ENCODE data around the gene HIVEP3. TPM values are rescaled to one million over a fixed set of nuclear protein-coding genes. Genes with fewer than 3 reads are reported as not detected.

Gene HIVEP3
- total RNA-seq, 1 experiment from 2014 or later = 2.8 TPM

DNA sequence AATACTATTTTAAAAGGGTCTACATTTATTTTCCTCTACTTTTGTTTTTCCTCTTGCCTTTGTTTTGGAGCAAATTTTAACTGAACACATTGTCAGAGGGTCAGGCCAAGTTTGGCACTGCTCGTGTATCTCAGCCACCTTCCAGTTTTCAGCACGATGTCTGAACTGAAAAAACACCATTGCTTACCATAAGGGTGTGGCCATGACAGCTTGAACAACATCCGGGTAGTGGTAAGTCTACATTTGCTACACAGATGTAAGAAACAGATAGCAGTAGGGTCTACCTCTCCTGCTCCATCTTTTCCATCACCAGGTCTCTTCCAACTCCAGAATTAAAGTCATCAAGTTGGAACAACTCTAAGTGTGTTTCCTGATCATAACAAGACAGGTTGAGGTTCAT lies 4.2 kb downstream of the HIVEP3 start:
- H3K4me3 ChIP-seq = no peak overlapping the region
- no peak overlapping the region for H3K27ac ChIP-seq
- H3K9me3 ChIP-seq (replicated peaks) = no peaks in the 10 kb centered on the region; the same call in 1 of the 2 replicates
- peaks cover 16% of the 10 kb centered on the region; the same call in 1 of the 2 replicates for H3K27me3 ChIP-seq
- no peak for DNase-seq
- no peaks in the 10 kb centered on the region for H3K36me3 ChIP-seq
- H3K4me1 ChIP-seq = no peaks in the 10 kb centered on the region

DNA sequence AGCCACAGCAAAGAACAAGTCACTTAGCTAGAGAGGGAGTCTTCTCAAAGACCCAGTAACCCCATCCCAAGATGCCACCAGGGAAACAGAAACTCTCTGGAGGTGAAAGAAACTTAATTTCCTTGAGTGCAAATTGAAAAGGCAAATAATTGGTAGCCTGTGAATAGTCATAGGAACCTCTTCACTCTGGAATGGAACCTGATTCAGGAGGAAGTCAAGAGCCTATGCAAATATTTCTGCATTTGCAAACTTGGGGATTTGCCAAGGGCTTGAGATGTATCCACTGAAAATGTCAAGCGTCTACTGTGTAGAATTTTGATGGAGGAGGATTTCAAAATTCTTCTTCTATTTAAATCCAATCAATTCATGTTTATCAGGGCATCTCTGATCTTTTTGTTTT lies 5.7 kb downstream of the HIVEP3 start:
- Histone ChIP-seq H3K9me3 (replicated peaks) (no peaks in the 10 kb centered on the region; the same call in 1 of the 2 replicates), H3K4me1 (no peaks in the 10 kb centered on the region), H3K27ac (no peak overlapping the region), H3K27me3 (peaks cover 5% of the 10 kb centered on the region; the same call in 1 of the 2 replicates), H3K36me3 (no peaks in the 10 kb centered on the region), H3K4me3 (no peak overlapping the region)
- DNase-seq = no peak

DNA sequence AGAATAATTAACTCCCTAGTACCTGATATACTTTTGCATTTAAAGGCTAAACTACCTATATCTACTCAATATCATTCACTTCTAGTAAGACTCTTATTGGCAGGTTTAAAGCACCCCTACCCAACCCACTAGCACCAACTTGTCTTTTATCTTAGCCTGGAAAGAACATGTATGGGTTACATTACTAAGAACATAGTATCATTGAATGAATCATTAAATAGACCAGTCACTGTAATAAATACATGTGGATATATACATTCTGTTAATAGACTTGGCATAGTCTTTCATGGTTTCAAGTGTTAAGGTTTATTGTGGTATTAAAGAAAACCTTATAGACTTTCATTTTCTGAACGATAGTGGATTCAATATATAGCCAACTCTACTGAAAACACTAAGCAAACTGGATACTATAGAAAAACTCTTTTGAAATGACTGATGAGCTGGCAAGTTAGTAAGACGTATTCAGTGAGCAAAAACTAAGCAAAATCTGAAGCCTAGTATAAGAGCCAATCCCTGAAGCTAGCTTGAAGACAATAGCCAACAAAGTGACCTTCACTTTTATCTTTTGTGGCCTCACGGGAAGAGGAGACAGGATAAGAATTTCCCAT lies 10.3 kb downstream of the HIVEP3 start:
- Histone ChIP-seq H3K4me3 (no peak overlapping the region), H3K36me3 (no peaks in the 10 kb centered on the region), H3K4me1 (no peaks in the 10 kb centered on the region), H3K27ac (no peak overlapping the region), H3K9me3 (replicated peaks) (no peaks in the 10 kb centered on the region; the same call in 1 of the 2 replicates), H3K27me3 (no peaks in the 10 kb centered on the region)
- no peak for DNase-seq

DNA sequence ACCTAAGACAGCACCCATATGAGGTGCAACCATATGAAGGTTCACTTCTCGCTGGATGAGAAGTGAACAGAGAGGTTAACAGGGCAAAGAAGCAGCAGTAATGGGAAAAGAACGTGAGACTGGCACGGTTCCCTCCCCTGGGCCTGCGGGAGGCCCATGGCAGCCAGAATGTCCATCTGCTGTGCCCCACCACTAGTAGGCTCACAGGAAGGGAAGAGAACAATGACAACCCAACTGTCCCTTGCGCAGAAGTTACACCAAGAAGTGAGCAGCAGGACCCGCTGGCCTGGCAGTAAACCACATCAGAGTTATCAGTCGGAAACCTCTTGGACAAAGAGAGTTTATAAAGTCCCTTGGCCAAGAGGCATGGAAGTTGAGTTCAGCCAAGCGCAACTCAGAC lies 11.3 kb downstream of the HIVEP3 start:
- Histone ChIP-seq H3K4me3 (no peak overlapping the region), H3K36me3 (no peaks in the 10 kb centered on the region), H3K9me3 (replicated peaks) (no peaks in the 10 kb centered on the region; the same call in 1 of the 2 replicates), H3K4me1 (peaks cover 4% of the 10 kb centered on the region; the same call in 1 of the 2 replicates), H3K27ac (no peak overlapping the region), H3K27me3 (no peaks in the 10 kb centered on the region)
- no peak for DNase-seq

DNA sequence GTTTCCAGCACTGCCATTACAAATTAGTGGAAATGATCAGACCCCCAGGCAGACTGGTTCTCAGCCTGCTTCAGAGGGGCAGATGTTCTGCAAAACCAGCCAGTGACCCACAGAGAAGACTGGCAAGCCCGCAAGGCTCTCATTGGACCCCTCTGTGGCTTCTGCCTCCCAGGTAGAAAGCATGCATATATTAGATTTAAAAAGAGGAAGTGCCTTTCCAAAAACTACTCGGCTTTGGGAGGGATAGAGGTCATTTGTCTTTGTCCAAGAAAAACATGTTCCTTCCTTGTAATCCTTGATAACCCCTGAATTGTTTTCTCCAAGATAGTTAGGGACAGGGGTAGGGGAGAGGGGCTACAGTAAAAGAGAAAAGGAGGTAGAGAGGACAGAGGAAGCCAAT lies 11.8 kb downstream of the HIVEP3 start:
- H3K27me3 ChIP-seq = no peaks in the 10 kb centered on the region
- H3K4me1 ChIP-seq = peaks cover 9% of the 10 kb centered on the region; the same call in 1 of the 2 replicates
- no peaks in the 10 kb centered on the region; the same call in 1 of the 2 replicates for H3K9me3 ChIP-seq (replicated peaks)
- no peak for DNase-seq
- H3K27ac ChIP-seq = no peak overlapping the region
- H3K4me3 ChIP-seq = no peak overlapping the region
- no peaks in the 10 kb centered on the region for H3K36me3 ChIP-seq

DNA sequence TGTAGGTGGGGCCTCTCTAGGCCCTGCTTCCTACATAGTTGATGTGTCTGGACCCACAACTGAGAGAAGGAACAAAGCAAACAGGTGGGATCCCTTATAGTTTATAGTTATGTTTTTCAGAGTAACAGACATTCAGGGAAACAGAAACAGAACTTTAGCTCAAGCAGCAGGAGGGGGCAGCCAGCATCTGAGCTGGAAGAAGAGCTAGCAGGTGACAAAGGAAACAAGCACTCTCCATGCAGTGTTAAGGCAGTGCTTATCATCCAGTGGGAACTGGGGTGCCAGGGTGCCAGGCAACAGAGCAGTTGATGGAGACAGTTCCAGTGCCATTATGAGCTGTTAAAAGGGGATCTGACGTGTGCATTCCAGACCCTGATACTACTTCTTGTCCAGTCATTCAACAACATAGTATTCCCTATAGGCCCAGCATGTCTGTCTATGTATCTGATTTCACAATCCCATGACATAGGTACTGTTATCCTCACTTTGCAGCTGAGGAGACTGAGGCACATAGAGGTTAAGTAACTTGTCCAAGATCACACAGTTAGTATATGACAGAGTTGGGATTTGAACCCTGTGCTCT lies 13.5 kb downstream of the HIVEP3 start:
- DNase-seq = no peak
- Histone ChIP-seq H3K9me3 (replicated peaks) (no peaks in the 10 kb centered on the region), H3K4me1 (peaks cover 25% of the 10 kb centered on the region), H3K4me3 (no peak overlapping the region), H3K36me3 (no peaks in the 10 kb centered on the region), H3K27me3 (no peaks in the 10 kb centered on the region), H3K27ac (no peak overlapping the region)

DNA sequence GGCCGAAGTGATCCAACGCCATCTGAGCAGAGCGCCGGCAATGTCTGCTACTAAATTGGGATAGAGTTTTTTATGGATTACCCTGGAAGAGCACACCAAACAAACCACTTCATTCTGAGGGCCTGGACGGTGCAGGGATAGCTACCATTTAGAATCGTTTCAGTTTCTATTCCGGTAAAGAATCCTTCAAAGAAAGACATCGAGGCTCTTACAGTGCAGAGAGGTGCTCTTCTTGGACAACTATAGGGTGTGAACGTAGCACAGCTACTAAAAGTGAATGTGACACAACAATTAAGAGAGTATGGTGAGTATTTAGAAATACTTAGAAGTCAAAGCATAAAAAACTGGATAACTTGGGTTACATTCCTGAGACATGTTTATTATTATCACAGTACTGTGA lies 16.1 kb downstream of the HIVEP3 start:
- no peaks in the 10 kb centered on the region for H3K9me3 ChIP-seq (replicated peaks)
- no peaks in the 10 kb centered on the region for H3K27me3 ChIP-seq
- no peak overlapping the region for H3K4me3 ChIP-seq
- peaks cover 25% of the 10 kb centered on the region for H3K4me1 ChIP-seq
- no peak for DNase-seq
- no peaks in the 10 kb centered on the region for H3K36me3 ChIP-seq
- H3K27ac ChIP-seq = peak overlapping the region; percentile 68

DNA sequence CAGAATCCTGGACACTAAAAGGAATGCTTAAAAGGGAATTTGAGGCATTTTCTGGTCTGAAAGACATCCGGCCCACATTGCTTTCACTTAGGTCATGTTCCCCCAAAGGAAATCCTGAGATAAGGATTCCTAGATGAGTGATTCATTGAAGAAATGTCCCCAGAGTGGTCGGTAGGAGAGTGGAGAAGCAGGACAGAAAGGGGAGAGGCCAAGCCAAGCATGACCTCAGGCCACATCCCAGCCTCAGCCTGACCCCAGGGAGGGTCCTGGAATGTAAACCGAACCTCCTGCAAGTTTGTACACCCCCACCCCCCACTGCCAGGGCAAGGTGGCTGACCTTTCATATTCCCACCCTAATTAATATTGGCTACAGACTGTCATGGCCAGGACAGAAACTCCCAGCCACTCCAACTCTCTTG lies 16.6 kb downstream of the HIVEP3 start:
- H3K27me3 ChIP-seq = no peaks in the 10 kb centered on the region
- no peaks in the 10 kb centered on the region for H3K36me3 ChIP-seq
- peaks cover 25% of the 10 kb centered on the region for H3K4me1 ChIP-seq
- DNase-seq = peak; percentile 52 to 57
- H3K4me3 ChIP-seq = no peak overlapping the region
- H3K9me3 ChIP-seq (replicated peaks) = no peaks in the 10 kb centered on the region
- peak overlapping the region; percentile 68 for H3K27ac ChIP-seq

DNA sequence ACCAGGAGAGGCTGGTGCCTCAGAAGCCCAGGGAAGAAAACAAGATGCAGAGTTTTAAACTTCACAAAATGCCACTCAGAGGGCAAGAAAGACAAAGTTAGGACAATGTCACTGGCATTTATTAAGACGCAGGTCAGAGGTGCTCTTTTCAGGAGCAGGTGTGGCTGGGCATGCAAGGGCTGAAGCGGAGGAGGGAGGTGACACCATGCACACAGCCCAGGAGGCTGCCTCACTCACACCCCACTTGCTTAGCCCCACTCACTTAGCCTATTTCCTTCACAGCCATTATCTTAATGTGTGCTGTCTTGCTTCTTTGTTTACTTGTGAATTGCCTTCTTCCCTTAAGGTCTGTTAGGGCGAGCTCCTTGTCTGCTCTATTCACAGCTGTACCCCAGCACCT lies 17.2 kb downstream of the HIVEP3 start:
- no peak for DNase-seq
- Histone ChIP-seq H3K27me3 (no peaks in the 10 kb centered on the region), H3K36me3 (no peaks in the 10 kb centered on the region), H3K9me3 (replicated peaks) (no peaks in the 10 kb centered on the region), H3K4me3 (no peak overlapping the region), H3K4me1 (peaks cover 25% of the 10 kb centered on the region), H3K27ac (peak overlapping the region; percentile 68)

DNA sequence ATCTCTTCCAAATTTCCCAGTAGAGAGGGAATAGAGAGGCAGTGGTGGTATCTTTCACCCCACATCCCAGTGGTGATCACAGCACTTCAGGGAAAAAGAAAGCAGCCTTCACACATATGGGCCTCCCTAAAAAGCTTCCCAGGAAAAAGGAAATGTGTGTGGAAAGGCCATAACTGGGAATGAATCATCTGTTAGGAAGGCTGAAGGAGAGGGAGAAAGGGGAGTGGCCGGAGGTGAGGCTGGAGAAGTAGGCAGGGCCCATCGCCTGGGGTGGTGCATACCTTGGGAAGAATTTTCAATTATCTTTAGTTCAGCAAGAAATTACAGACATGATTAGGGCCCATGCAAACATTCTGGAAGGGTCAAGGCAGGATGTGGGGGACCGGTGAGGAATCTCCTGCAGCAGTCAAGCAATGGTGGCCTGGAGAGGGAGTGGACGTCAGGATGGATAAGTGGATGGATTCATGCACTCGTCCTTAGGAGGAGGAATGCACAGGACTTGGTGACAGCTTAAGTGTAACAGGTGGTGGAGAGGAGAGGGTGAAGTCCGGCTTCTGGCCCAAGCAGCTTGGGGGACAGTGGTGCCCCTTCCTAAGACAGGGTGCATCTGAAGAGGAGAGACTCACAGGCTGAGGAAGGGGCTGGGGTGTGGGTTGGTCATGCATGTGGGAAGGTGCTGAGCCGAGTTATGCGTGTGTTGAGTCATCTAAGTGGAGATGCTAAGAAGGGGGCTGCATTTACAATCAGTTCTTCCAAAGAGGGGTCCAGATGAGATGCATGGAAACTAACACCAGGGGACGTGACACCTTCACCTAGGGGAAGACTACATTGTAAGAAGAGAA lies 17.9 kb downstream of the HIVEP3 start:
- H3K9me3 ChIP-seq (replicated peaks) = no peaks in the 10 kb centered on the region
- peaks cover 25% of the 10 kb centered on the region for H3K4me1 ChIP-seq
- H3K27me3 ChIP-seq = no peaks in the 10 kb centered on the region
- no peak overlapping the region for H3K4me3 ChIP-seq
- peak overlapping the region; percentile 68 for H3K27ac ChIP-seq
- peak in 1 of 2 experiments; percentile 26 for DNase-seq
- H3K36me3 ChIP-seq = no peaks in the 10 kb centered on the region

DNA sequence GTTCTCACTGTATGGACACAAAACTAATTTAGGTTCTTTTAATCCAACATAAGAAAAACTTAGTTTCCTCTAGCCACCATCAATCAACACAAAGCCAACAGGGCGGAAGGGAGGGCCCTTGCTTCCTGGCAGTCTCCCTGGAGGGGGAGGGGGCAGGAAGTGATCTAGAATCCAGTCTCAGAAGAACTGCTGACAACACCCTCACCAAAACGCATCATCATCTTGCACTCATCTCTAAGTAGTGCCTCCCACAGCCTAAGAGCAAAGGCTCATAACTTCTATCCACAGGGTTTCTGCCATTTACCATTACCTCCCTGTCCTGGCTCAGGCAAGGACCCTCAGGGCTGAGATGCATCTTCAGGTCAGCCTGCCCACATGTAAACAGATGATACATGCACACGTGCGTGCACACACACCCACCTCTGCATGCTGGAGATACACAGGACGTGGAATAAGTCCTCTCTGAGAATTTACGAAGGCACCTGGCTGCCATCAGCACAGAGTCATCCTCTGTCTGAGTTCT lies 20.5 kb downstream of the HIVEP3 start:
- no peaks in the 10 kb centered on the region for H3K9me3 ChIP-seq (replicated peaks)
- H3K4me1 ChIP-seq = peaks cover 25% of the 10 kb centered on the region
- no peaks in the 10 kb centered on the region for H3K27me3 ChIP-seq
- no peak for DNase-seq
- H3K36me3 ChIP-seq = no peaks in the 10 kb centered on the region
- H3K27ac ChIP-seq = no peak overlapping the region
- no peak overlapping the region for H3K4me3 ChIP-seq

DNA sequence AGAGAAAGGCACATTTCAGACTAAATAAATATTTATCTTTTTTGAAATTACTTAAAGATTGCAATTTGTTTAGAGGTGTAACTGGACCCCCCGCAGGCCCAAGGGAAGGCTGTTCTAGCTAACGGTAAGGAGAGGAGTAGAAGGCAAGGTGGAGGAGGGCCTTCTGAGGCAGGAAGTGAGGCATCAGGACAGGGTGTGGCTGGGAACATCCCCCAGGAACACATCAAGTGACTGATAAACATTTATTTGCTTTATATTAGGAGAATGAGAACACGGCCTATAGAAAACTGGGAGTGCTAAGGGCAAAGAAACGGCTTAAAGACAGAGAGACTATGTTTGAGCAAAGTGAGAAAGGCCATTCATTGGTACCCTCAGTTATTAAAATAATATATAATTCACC lies 23.2 kb downstream of the HIVEP3 start:
- no peak overlapping the region for H3K4me3 ChIP-seq
- no peaks in the 10 kb centered on the region for H3K9me3 ChIP-seq (replicated peaks)
- H3K36me3 ChIP-seq = no peaks in the 10 kb centered on the region
- peaks cover 5% of the 10 kb centered on the region for H3K4me1 ChIP-seq
- H3K27me3 ChIP-seq = no peaks in the 10 kb centered on the region
- H3K27ac ChIP-seq = no peak overlapping the region
- DNase-seq = no peak

DNA sequence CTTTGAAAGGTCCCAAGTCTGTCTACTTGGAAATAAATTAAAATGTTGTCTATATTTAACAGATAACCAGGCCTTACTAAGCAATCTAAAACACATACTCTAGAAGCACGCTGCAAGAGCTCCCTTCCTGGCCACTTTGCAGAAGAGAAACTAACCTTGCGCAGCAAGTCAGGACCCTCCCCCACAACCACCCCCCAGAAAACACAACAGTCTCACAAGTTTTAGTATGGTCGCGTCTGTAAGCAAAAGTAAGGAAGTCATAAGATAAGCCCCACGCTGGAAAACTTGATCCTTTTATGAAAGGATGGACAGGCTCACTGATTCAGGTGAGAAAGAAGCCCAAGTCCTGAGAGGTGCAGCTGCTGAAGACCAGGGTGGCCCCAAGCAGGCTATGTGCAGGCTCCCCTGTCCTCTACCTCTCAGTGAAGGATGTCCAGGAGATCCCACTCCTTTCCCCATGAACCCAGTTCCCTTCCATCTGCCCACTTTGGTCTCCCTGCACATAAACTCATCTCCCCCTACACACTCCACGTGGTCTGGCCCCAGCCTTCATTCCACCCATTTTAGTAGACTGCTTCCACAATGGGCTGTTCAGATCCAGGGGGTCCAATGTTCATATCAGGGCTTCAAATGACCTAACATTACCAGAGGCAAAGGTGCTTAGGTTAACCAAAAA lies 23.8 kb downstream of the HIVEP3 start:
- Histone ChIP-seq H3K4me3 (no peak overlapping the region), H3K36me3 (no peaks in the 10 kb centered on the region), H3K27ac (no peak overlapping the region), H3K27me3 (no peaks in the 10 kb centered on the region), H3K9me3 (replicated peaks) (no peaks in the 10 kb centered on the region), H3K4me1 (peaks cover 3% of the 10 kb centered on the region; the same call in 1 of the 2 replicates)
- no peak for DNase-seq

DNA sequence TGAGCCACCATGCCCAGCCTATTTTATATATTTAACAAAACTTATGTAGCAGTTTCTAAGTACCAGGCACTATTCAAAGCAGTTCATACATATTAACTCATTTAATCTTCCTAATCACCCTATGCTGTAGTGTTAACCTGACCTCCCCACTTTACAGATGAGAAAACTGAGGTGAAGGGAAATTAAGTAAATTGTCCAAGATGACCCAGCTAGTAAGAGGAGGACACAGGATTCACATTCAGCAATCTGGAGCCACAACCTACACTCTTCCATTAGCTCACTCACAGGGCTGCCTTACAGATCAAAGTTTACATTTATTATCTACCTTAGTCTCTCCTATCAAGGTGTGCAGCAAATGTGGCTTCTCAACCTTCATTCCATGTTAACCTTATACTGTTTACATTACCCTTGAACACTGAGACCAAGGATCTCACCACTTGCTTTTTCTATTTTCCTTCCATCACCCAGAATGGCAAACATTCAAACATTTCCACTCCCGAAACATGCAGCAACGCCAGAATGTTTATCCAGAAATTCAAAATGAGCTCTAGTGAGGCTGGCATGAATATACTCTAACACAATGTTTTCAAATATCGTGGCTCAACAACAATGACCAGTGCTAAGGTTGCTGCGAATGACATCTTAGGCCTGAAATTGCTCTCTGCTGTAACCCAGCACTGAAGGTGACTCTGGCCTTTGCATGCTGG lies 24.5 kb downstream of the HIVEP3 start:
- no peak for DNase-seq
- Histone ChIP-seq H3K9me3 (replicated peaks) (no peaks in the 10 kb centered on the region), H3K36me3 (no peaks in the 10 kb centered on the region), H3K27me3 (no peaks in the 10 kb centered on the region), H3K4me3 (no peak overlapping the region), H3K4me1 (peaks cover 3% of the 10 kb centered on the region; the same call in 1 of the 2 replicates), H3K27ac (no peak overlapping the region)

All from SJCRH30 (cell line).